ENCODE measurements around the gene TTLL12.

The TTLL12 gene

GRCh38 chr22:43186272-43187170, at the start of gene TTLL12:
Gene TTLL12 (minus strand): TSS chr22:43187134. CDS start chr22:43187069, 65 bp downstream.
- peak; percentile 42 to 67 for DNase-seq

GRCh38 chr22:43235445-43236409, 48.8 kb upstream of the TTLL12 start:
- no peak for DNase-seq

DNA sequence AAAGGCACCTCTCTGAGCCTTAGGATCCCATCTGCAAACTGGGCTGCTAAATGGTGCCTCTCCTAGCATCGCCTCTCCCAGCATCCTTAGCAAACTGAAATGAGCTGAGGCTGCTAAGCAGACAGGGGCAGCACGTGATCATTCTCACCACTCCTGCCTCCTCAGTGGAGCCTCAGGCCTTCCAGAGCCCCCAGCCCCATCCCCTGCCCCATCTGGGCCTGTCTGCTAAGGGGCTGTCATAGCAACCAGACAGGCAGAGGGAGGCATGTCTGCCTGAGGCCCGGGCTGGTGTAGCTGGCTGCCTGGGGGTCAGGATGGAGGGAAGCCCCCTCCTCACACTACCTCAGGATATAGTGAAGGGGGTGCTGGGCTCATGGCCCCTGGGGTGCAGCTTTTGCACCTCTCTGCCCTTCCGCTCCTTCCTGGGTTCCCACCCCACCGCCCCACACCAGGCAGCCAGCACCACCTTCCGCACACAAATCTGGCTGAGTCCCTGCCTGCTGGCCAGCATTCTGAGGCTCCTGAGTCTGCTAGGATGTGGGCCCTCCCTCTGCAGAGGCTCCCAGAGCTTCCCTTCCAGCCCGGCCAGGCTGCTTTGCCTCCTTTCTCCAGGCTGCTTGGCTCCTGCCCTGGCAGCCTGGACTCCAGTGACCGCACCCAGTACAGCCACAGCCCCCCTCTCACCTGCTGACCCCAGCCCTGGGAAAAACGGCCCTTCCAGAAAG, 47.5 kb upstream of the TTLL12 start:
- DNase-seq, result no peak

DNA sequence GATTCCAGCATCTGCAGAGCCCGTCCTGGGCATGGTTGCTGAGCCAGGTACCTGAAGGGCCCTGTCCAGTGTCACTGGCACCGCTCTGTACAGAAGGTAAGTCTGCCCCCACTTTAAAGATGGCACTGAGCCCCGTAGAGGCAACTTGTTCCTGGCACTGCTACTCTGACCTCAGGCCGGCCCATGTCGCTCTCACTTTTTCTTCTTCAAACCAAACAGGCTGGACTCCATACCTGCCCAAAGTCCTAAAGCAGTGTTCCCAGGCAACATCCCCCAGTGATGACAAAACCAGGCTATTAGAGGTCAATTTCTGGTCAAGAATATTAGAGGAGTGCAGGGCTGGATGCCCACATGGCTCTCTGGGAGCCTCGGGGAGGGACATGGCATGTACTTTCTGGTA, 46.6 kb upstream of the TTLL12 start:
- no peak for DNase-seq

GRCh38 chr22:43232445-43232844, 45.5 kb upstream of the TTLL12 start:
- no peak for DNase-seq

DNA sequence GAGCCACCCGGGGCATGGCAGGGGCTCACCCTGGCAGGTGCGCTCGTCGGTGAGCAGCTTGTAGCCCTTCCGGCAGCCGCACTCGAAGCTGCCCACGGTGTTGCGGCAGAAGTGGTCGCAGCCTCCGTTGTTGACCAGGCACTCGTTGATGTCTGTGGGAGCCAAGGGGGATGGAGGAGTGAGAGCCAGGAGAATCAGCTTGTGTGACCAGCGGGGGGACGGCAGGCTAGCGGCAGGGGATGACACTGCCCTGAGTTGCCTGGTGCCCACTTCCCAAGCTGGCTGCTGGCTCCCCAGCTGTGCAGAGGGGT, 44.7 kb upstream of the TTLL12 start:
- DNase-seq, result no peak

DNA sequence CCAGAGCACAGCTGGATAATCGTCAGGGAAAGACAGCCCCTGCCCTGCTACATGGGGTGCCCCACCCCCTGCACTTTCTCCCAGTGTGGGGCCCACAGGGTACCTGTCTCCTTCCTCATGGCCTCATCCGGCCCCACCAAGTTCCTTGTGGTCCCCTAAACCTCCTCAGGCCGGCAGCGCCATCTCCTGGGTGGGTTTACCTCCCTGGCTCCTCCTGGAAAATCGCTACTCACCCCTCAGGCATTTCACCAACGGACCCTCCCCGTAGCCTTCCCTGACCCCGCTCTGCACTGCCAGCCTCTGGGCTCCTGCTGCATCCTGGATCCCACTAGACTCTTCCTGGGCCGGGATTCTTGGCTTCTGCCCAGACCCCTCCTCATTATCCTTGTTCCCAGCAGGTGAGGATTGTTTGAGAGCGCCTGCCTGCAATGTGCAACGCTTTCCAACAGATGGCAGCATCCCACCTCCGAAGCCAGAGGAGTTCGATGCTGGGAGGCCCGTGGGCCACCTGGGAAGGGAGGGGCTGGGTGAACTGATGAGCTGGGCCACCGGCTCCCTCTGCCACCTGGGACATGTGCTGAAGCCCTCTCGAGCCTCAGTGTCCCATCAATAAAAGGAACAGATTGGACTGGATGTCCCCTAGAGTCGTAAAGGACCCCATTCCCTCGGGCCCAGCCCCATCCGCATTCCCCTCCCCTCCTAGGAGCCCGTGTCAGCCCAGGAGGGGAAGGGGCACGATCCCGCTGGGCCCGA, 44.2 kb upstream of the TTLL12 start:
- DNase-seq, result peak; percentile 49 to 63

GRCh38 chr22:43230571-43230970, 43.6 kb upstream of the TTLL12 start:
- DNase-seq, result no peak

DNA sequence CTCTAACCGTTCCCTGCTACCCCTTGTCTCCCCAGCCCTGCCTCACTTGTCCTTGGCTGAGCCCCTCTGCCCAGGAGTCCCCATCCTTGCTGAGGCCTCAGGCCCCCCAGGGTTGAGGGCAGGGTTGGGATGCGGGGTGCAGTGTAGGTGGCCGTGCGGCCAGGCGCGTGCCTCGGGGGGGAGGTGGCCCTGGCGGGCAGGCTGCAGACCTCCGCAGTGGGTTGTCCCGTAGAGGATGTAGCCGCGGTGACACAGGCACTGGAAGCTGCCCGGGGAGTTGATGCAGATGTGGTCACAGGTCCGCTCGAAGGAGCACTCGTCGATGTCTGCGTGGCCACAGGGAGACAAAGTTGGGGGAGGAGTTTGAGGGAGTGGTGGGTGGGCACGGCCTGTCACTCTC, 41.9 kb upstream of the TTLL12 start:
- DNase-seq, result no peak

DNA sequence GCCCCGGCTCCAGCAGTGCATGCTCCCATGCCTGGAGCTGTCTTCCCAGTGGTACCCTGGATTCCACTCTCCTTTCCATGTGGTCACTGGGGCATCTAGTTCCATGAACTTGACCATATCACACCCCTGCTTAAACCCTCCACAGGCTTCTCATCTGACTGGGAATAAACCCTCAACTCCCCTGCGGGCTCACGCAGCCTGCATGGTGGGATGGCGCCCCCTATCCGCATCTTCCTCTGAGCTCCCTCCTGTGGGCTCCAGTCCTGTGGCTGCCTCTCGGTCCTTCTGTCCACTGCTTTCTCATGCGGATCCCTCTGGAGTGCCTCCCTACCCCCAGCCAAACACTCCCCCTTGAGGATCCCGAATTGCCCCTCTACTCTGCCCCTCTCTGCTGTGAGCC, 41.4 kb upstream of the TTLL12 start:
- DNase-seq, result no peak

DNA sequence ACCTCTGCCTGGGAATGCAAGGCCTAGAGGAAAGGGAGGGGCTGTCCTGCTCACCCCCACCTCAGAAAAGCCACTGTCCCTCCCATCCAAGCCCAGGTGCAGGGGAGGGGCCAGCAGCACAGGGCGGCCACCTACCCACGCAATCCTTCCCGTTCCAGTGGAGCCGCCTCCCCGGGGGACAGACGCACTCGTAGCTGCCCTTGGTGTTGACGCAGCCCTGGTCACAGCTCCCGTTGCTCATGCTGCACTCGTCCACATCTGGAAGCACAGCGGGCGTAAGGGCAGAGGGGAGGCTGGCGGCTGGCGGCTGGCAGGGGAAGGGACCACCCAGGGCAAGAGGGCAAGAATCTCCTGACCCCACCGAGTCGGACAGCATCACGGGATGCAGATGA, 40.3 kb upstream of the TTLL12 start:
- DNase-seq, result no peak

- no peak for DNase-seq
These were observed 39.7 kb upstream of the TTLL12 start for GRCh38 chr22:43226377-43227238.

DNA sequence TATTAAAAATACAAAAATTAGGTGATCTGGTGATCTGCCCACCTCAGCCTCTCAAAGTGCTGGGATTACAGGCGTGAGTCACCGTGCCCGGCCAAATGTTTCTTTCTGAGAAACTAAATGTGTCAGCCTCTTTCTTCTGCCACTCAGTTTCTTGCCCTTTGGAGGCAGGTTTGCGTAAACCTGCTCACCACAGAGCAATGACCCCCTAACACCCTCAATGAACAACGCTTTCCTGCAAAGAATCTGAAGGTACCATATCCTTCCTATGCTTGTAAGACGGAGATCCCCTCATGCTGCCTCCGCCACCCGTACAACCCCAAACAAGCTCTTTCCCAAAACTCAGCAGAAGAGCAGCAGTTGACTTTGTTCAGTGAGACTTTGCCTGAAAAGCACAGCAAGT, 38.7 kb upstream of the TTLL12 start:
- no peak for DNase-seq

GRCh38 chr22:43222987-43223386, 36.1 kb upstream of the TTLL12 start:
- DNase-seq, result no peak

- no peak for DNase-seq
These were observed 35.3 kb upstream of the TTLL12 start for GRCh38 chr22:43222262-43222661.

- no peak for DNase-seq
These were observed 33.9 kb upstream of the TTLL12 start for GRCh38 chr22:43220625-43221380.

DNA sequence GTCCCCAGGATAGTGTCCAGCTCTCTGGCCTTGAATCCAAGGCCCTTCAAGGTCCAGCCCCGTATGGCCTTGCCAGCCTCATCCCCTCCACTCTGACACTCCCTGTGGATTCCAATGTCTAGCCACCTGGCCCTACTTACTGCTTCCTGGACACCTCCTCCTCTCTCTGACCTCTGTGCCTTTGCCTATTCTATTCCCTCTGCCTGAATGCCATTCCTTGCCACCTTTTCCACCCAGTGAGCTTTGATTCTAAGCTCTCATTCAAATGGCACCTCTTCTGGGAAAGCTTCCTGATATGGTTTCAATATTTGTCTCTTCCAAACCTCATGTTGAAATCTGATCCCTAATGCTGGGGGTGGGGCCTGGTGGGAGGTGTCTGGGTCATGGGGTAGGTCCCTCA, 31.9 kb upstream of the TTLL12 start:
- no peak for DNase-seq

DNA sequence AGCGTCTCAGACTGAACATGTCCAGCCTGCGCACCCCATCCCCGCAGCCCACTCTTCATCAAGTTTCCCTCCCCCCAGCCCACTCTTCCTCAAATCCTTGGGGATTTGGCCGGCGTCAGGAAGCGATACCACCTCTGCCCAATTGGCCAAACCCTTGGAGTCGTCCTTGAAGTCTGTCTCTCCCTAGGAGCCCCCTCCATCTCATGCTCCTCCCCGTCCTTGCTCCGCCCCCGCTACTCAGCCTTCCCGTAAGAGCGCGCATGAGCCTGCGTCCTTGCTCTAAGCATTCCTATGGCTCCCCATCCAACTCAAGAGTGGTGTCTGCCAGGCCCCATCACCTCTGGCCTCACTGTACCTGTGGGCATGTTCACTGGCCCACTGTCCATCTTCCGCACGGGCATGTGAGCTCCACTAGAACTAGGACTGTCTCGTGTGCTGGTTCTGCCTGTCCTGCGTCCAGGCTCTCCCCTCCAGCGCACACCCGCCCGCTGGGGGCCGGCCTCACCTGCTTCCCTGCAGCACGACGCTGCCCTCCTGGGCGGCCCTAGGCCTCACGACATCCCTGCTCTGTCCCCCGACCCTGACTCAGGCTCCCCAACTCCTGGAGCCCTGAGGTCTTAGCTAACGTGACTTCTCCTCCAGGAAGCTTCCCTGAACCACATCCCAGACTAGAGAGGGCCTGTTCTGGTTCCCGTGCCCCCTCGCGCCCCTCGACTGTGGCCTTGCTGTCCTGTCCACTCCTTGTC, 30.5 kb upstream of the TTLL12 start:
- DNase-seq, result no peak

DNA sequence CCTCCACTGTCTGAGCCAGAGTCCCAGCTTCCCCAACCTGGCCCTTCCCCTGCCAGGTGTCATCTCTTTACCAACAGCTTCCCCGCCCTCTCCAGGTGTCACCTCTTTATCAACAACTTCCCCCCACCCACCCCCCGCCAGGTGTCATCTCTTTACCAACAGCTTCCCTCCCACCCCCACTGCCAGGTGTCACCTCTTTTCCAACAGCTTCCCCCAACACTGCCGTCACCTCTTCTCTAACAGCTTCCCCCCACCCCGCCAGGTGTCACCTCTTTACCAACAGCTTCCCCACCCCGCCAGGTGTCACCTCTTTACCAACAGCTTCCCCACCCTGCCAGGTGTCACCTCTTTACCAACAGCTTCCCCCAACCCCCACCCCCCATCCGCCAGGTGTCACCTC, 29.8 kb upstream of the TTLL12 start:
- no peak for DNase-seq

GRCh38 chr22:43213962-43214361, 27.0 kb upstream of the TTLL12 start:
- no peak for DNase-seq
